Ishikawa (cell line): ENCODE measurements around the gene PDE6A.

Experiments used
- CEBPB ChIP-seq: IDR thresholded peaks from 2 replicates; pipeline ENCODE4 v1.6.1; 2012
- CREB1 ChIP-seq: IDR thresholded peaks from 2 replicates; pipeline ENCODE4 v1.6.1; 2012; ENCODE audit warnings: low read depth
- EGR1 ChIP-seq: IDR thresholded peaks from 2 replicates; pipeline ENCODE4 v1.6.1; 2012
- EP300 ChIP-seq: IDR thresholded peaks from 2 replicates; pipeline ENCODE4 v1.6.1; 2012; ENCODE audit warnings: borderline replicate concordance
- FOXM1 ChIP-seq: IDR thresholded peaks from 2 replicates; pipeline ENCODE4 v1.6.1; 2012; ENCODE audit warnings: low read depth, borderline replicate concordance
- NFIC ChIP-seq: IDR thresholded peaks from 2 replicates; pipeline ENCODE4 v1.6.1; 2012
- RAD21 ChIP-seq: IDR thresholded peaks from 2 replicates; pipeline ENCODE4 v1.6.1; 2012; ENCODE audit warnings: low read depth
- TAF1 ChIP-seq: IDR thresholded peaks from 2 replicates; pipeline ENCODE4 v1.6.1; 2012; ENCODE audit warnings: low read depth, mild to moderate bottlenecking
- TCF12 ChIP-seq: IDR thresholded peaks from 2 replicates; pipeline ENCODE4 v1.6.1; 2012; ENCODE audit warnings: low read depth
- TEAD4 ChIP-seq: IDR thresholded peaks from 2 replicates; pipeline ENCODE4 v1.6.1; 2012
- USF1 ChIP-seq: IDR thresholded peaks from 2 replicates; pipeline ENCODE4 v1.6.1; 2012
- YY1 ChIP-seq: IDR thresholded peaks from 2 replicates; pipeline ENCODE4 v1.6.1; 2012; ENCODE audit warnings: low read depth
- ZBTB7A ChIP-seq: IDR thresholded peaks from 2 replicates; pipeline ENCODE4 v1.6.1; 2012; ENCODE audit warnings: low read depth
- TF ChIP-seq, protein P1 (sequence below): IDR thresholded peaks from 2 replicates; pipeline ENCODE4 v1.6.1; 2012; ENCODE audit warnings: low read depth, mild to moderate bottlenecking
- TF ChIP-seq, protein P2 (sequence below): IDR thresholded peaks from 2 replicates; pipeline ENCODE4 v1.6.1; 2012

The PDE6A gene

DNA sequence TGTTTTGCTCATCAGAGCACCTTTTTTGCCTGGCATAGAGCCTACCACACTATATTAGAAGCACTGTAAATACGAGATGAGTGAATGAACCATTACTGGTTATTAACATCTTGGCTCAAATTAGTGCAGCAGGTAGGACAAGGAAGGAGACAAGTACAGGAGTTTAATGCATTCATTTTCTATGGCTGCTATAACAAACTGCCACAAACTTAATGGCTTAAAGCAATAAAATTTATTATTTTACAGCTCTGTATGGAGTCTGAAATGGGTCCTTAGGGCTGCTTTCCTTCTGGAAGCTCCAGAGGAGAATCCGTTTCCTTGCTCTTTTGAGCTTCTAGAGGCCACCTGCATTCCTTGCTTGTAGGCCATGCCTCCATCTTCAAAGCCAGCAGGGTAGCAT, 59.1 kb downstream of the PDE6A start:
- no peak for TF ChIP-seq RAD21
- no peak for TF ChIP-seq EP300
- no peak for TF ChIP-seq USF1
- no peak for TF ChIP-seq CREB1
- TF ChIP-seq YY1, result no peak
- TF ChIP-seq, protein P1, sequence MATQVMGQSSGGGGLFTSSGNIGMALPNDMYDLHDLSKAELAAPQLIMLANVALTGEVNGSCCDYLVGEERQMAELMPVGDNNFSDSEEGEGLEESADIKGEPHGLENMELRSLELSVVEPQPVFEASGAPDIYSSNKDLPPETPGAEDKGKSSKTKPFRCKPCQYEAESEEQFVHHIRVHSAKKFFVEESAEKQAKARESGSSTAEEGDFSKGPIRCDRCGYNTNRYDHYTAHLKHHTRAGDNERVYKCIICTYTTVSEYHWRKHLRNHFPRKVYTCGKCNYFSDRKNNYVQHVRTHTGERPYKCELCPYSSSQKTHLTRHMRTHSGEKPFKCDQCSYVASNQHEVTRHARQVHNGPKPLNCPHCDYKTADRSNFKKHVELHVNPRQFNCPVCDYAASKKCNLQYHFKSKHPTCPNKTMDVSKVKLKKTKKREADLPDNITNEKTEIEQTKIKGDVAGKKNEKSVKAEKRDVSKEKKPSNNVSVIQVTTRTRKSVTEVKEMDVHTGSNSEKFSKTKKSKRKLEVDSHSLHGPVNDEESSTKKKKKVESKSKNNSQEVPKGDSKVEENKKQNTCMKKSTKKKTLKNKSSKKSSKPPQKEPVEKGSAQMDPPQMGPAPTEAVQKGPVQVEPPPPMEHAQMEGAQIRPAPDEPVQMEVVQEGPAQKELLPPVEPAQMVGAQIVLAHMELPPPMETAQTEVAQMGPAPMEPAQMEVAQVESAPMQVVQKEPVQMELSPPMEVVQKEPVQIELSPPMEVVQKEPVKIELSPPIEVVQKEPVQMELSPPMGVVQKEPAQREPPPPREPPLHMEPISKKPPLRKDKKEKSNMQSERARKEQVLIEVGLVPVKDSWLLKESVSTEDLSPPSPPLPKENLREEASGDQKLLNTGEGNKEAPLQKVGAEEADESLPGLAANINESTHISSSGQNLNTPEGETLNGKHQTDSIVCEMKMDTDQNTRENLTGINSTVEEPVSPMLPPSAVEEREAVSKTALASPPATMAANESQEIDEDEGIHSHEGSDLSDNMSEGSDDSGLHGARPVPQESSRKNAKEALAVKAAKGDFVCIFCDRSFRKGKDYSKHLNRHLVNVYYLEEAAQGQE, result no peak
- no peak for TF ChIP-seq TCF12
- TF ChIP-seq, protein P2, sequence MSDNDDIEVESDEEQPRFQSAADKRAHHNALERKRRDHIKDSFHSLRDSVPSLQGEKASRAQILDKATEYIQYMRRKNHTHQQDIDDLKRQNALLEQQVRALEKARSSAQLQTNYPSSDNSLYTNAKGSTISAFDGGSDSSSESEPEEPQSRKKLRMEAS, result no peak
- TF ChIP-seq TEAD4, result no peak
- no peak for TF ChIP-seq EGR1
- TF ChIP-seq CEBPB, result no peak
- no peak for TF ChIP-seq TAF1
- TF ChIP-seq NFIC, result no peak

DNA sequence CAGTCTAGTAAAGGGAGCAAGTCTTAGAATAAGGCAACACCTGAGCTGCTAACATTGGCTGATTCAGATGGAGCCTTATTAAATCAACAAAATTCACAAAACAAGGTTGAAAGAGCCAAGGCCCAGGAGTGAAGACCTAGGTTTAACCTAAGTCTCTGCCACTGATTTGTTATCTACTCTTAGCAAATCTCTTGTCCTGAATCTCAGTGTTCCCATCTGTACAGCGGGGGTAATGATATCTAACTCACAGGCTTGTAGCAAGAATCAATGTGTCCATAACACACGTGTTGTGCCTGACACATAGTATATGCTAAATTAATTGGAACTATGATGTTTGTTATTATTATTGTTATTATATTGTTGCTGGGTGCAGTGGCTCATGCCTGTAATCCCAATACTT, 61.0 kb downstream of the PDE6A start:
- TF ChIP-seq CEBPB (no peak), FOXM1 (no peak), EGR1 (no peak), YY1 (no peak), TCF12 (no peak), CREB1 (no peak), USF1 (no peak), NFIC (no peak), TAF1 (no peak), RAD21 (no peak), ZBTB7A (no peak), EP300 (no peak), TEAD4 (no peak)
- TF ChIP-seq, protein P2, result no peak
- TF ChIP-seq, protein P1, result no peak

DNA sequence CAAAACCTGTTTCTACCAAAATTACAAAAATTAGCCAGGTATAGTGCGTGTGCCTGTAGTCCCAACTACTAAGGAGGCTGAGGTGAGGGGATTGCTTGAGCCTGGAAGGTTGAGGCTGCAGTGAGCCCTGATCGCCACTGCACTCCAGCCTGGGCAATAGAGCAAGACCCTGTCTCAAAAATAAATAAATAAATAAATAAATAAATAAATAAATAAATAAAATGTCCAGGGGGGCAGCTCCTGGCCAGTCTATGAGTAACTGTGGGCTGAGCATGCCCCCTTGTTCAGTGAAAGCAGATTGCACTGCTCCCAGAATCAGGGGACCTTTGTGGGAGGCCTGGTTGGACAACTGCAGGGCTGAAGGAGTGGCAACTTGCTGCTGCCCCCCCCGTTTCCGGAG, 62.7 kb downstream of the PDE6A start:
- no peak for TF ChIP-seq EP300
- TF ChIP-seq CEBPB, result no peak
- no peak for TF ChIP-seq TCF12
- TF ChIP-seq USF1, result no peak
- TF ChIP-seq TEAD4, result no peak
- no peak for TF ChIP-seq EGR1
- TF ChIP-seq, protein P2, result no peak

DNA sequence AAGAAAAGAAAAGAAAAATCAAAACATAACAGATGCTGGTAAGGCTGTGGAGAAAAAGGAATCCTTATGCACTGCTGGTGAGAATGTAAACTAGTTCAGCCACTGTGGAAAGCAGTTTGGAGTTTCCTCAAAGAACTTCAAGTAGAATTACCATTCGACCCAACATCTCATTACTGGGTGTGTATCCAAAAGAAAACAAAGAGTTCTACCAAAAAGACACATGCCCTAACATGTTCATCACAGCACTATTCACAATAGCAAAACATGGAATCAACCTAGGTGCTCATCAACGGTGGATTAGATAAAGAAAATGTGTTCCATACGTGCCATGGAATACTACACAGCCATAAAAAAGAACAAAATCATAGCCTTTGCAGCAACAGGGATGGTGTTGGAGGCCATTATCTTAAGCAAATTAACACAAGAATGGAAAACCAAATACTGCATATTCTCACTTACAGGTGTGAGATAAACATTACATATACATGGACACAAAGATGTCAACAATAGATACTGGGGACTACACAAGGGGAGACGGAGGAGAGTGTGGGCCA, 63.4 kb downstream of the PDE6A start:
- TF ChIP-seq, protein P2, result no peak
- TF ChIP-seq CREB1, result no peak
- no peak for TF ChIP-seq USF1
- TF ChIP-seq RAD21, result no peak
- TF ChIP-seq TAF1, result no peak
- TF ChIP-seq EGR1, result no peak
- TF ChIP-seq EP300, result no peak
- no peak for TF ChIP-seq NFIC
- TF ChIP-seq FOXM1, result no peak

GRCh38 chr5:149878371-149878770, 66.2 kb downstream of the PDE6A start:
- no peak for TF ChIP-seq TAF1
- TF ChIP-seq EGR1, result no peak
- TF ChIP-seq RAD21, result no peak
- no peak for TF ChIP-seq TEAD4
- no peak for TF ChIP-seq FOXM1
- TF ChIP-seq, protein P2, result no peak
- no peak for TF ChIP-seq NFIC
- TF ChIP-seq CREB1, result no peak
- TF ChIP-seq USF1, result no peak
- no peak for TF ChIP-seq ZBTB7A
- no peak for TF ChIP-seq TCF12
- TF ChIP-seq CEBPB, result no peak
- no peak for TF ChIP-seq YY1
- TF ChIP-seq, protein P1, result no peak
- no peak for TF ChIP-seq EP300
